LNCAP (cell line): Measurements from ENCODE around the gene ZBTB22.

Source experiments
- TF ChIP-seq, protein P1 (sequence below): fragments of 450-650 bp; IDR thresholded peaks from 2 replicates; pipeline ENCODE4 v1.5.1; 2017; ENCODE audit warnings: mild to moderate bottlenecking

Gene ZBTB22

DNA sequence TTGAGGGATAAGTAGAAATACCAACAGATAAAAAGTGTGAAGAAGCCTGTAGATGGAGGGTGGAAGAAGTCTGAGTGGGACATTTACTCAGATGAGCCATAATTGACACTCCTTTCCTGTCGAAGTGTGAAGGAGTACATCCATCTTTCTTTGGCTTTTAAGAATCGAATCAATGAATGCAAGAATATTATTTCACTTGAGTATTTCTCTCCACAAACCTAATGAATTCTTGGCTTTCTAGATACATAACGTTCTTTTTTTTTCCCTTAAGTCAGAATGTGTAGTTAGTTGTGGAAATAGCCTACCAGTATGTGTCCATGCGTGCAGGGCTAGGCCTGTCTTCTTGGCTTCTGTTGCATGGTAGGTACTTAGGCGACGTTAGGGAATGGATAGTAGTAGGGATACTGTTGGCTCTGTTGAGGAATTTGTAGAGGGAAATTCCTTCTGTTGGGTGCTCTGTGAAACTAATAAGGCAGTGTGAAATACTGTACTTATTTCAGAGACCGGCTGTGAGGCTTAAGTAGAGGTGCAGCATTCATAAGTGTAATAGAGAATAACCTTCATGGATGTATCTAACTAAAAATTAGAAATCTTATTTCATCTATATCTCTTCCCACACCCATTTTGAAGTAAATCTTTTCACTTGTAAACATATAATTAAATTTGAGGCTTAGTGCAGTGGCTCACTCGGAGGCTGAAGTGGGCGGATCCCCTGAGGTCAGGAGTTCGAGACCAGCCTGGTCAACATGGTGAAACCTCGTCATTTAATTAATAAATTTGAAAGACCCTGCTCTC lies 44.2 kb downstream of the ZBTB22 start:
- TF ChIP-seq, protein P1, sequence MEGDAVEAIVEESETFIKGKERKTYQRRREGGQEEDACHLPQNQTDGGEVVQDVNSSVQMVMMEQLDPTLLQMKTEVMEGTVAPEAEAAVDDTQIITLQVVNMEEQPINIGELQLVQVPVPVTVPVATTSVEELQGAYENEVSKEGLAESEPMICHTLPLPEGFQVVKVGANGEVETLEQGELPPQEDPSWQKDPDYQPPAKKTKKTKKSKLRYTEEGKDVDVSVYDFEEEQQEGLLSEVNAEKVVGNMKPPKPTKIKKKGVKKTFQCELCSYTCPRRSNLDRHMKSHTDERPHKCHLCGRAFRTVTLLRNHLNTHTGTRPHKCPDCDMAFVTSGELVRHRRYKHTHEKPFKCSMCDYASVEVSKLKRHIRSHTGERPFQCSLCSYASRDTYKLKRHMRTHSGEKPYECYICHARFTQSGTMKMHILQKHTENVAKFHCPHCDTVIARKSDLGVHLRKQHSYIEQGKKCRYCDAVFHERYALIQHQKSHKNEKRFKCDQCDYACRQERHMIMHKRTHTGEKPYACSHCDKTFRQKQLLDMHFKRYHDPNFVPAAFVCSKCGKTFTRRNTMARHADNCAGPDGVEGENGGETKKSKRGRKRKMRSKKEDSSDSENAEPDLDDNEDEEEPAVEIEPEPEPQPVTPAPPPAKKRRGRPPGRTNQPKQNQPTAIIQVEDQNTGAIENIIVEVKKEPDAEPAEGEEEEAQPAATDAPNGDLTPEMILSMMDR: no peak

DNA sequence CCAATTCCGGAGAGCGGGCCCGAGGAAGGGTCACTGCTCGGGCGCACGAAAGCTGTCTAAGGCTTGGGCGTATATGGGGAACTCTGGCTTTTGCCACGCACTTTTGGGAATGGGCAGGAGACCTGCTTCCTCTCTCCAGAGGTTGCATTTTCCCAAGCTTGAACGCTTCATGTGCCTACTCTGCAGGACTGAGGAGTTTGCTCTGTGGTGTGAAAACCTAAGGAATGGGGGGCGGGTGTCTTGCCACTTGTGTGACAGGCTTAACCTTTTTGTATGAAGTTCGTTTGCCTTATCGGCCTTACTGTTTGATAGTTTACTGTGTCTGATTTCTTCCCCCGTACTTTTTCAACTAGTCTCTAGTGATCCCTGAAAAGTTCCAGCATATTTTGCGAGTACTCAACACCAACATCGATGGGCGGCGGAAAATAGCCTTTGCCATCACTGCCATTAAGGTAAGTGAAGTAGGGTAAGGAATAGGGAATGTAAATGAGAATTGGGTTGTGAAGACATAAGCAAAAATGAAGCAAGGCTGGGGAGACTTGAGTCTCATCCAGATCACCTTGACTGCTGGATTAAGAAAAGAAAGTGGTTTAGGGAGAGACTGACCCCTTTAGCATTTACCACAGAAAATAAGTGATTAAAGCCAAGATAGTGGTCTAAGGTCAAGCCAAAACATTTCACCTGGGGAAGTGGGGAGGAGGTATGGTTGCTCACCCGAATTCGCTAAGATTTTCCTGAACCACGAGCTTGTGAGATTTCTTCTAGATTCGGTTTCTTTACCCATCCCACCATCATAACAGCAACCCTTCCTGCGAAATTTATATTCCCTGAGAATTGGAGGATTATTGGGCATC lies 45.0 kb downstream of the ZBTB22 start:
- TF ChIP-seq, protein P1: no peak

DNA sequence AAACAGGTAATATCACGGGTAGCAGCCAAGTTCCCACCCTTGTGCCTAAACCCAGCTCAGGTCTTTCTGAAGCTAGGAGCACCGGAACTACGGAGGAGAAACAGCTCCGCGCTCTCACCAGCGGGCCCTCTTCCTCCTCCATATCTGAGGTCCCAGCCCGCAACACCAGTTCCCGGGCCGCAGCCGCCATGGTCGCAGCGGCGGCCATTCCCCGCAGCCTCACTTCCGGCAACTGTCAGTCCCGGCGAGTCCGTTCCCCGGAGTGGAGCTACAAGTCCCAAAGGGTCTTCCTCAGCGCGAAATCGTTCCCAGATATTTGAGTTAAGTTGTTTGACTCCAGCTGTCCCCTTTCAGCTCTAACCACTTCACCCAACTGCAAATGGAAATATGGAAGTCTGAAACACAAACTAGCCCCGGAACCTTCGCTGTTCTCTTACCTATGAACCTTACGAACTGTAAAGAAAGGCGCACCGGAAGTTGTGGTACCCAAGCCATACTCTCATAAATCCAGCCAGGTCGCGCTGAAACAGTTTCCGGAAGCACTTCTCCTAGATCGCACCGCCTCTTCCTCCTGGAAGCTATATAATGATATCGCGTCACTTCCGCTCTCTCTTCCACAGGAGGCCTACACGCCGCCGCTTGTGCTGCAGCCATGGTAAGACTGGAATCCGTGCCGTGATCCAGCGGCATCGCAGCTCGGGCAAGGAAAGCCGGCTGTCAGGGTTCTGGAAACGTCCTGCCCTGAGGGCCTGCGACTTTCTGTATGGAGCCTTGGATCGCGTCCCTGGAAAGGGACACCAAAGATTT lies 45.9 kb downstream of the ZBTB22 start, which contains the start of the genes RPS18 and VPS52:
RPS18 (plus strand) TSS at position 608 of the 807 bp plus-strand sequence; CDS start at position 653, 45 bp downstream.
VPS52 (minus strand) TSS at position 409 of the 807 bp plus-strand sequence; CDS start at position 208, 201 bp downstream.
- TF ChIP-seq, protein P1: no peak

DNA sequence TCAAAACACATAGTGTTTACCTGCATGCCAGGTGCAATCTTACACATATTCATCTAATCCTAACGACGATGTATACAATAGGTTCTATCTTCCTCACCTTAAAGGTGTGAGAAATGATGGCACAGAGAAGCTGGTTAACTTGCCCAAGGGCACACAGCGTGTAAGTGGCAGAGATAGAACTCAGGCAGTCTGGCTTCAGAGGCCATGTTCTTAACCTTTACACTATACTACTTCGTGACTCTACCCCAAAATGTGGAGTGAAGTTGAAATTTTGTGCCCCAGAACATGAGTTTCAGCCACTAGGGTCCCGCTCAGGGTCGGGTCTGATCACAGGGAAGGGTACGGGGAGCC lies 46.5 kb downstream of the ZBTB22 start:
- TF ChIP-seq, protein P1: no peak
